ENCODE results near the gene MRC2. TPM values are rescaled to one million over a fixed set of nuclear protein-coding genes. Genes with fewer than 3 reads are reported as not detected.
A peak's percentile ranks its signal among the peaks of the same experiment; 100 is the strongest.

MRC2 gene
- total RNA-seq, 1 donor from 2014 or later, result 30.7 TPM

DNA sequence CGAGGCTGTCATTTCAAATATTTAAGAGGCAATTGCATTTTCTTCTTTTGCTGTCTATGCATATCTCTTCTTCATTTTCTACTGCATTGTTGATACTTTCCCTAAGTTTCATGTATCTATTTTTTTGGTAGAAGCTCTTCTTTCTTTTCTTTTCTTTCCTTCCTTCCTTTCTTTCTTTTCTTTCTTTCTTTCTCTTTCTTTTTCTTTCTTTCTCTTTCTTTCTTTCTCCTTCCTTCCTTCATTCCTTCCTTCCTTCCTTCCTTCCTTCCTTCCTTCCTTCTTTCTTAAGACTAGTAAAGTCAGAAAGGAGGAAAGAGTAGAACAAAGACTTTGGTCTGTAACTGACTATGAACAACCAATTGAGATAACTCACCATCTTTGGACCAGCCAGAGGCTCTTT lies 33.9 kb downstream of the MRC2 start:
- Mint-ChIP-seq H3K9me3 (peaks cover 6% of the 10 kb centered on the region), H3K4me1 (peaks cover 17% of the 10 kb centered on the region), H3K36me3 (ENCODE audit: low read depth) (peaks cover 5% of the 10 kb centered on the region), H3K27ac (ENCODE audit: unreplicated experiment) (peak overlapping the region; percentile 91), H3K27me3 (ENCODE audit: low read depth) (no peaks in the 10 kb centered on the region), H3K4me3 (no peak overlapping the region)
- TF ChIP-seq, protein P1, sequence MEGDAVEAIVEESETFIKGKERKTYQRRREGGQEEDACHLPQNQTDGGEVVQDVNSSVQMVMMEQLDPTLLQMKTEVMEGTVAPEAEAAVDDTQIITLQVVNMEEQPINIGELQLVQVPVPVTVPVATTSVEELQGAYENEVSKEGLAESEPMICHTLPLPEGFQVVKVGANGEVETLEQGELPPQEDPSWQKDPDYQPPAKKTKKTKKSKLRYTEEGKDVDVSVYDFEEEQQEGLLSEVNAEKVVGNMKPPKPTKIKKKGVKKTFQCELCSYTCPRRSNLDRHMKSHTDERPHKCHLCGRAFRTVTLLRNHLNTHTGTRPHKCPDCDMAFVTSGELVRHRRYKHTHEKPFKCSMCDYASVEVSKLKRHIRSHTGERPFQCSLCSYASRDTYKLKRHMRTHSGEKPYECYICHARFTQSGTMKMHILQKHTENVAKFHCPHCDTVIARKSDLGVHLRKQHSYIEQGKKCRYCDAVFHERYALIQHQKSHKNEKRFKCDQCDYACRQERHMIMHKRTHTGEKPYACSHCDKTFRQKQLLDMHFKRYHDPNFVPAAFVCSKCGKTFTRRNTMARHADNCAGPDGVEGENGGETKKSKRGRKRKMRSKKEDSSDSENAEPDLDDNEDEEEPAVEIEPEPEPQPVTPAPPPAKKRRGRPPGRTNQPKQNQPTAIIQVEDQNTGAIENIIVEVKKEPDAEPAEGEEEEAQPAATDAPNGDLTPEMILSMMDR (conservative IDR thresholded peaks at IDR 0.05), result no peak
- no peak for DNase-seq (ENCODE audit: low read depth, low spot score)

DNA sequence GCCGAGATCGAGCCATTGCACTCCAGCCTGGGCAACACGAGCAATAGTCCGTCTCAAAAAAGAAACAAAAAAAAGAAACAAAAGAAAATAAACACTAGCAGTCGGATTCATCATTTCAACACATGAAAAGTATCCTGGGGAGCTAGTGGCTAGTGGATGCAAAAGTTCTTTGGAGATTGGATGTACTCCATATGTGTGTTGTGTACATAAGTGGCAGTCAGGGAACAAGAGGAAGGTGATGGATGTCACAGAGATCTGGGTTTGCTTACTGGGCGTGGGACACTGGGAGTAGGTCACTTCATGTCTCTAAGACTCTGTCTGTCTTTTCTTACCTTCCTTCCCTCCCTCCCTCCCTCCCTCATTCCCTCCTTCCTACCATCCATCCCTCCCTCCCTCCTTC lies 35.4 kb downstream of the MRC2 start:
- peaks cover 5% of the 10 kb centered on the region for H3K4me1 Mint-ChIP-seq
- no peak for DNase-seq (ENCODE audit: low read depth, low spot score)
- H3K27me3 Mint-ChIP-seq (ENCODE audit: low read depth), result no peaks in the 10 kb centered on the region
- no peak overlapping the region for H3K4me3 Mint-ChIP-seq
- no peak overlapping the region for H3K27ac Mint-ChIP-seq (ENCODE audit: unreplicated experiment)
- peaks cover 6% of the 10 kb centered on the region for H3K9me3 Mint-ChIP-seq
- H3K36me3 Mint-ChIP-seq (ENCODE audit: low read depth), result peaks cover 5% of the 10 kb centered on the region
- TF ChIP-seq, protein P1 (conservative IDR thresholded peaks at IDR 0.05), result no peak

DNA sequence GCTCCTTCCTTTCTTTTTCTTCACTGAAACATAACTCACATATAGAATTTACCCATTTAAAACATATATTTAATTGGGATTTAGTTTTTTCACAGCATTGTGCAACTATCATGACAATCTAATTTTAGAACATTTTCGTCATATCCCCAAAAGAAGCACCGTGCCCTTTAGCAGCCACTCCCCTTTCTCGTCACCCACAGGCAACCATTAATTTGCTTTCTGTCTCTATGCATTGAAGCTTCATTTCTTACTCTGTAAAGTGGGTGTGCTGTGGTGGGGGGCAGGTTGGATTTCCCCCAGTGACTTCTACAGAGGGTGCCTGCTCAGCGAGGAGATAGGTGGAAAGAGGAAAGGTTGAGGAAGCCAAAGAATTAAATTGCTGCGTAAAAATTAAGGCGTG lies 35.8 kb downstream of the MRC2 start:
- Mint-ChIP-seq H3K9me3 (peaks cover 6% of the 10 kb centered on the region), H3K27ac (ENCODE audit: unreplicated experiment) (no peak overlapping the region), H3K4me3 (no peak overlapping the region), H3K4me1 (peaks cover under 1% of the 10 kb centered on the region), H3K27me3 (ENCODE audit: low read depth) (no peaks in the 10 kb centered on the region), H3K36me3 (ENCODE audit: low read depth) (peaks cover 5% of the 10 kb centered on the region)
- no peak for DNase-seq (ENCODE audit: low read depth, low spot score)
- TF ChIP-seq, protein P1 (conservative IDR thresholded peaks at IDR 0.05), result no peak

DNA sequence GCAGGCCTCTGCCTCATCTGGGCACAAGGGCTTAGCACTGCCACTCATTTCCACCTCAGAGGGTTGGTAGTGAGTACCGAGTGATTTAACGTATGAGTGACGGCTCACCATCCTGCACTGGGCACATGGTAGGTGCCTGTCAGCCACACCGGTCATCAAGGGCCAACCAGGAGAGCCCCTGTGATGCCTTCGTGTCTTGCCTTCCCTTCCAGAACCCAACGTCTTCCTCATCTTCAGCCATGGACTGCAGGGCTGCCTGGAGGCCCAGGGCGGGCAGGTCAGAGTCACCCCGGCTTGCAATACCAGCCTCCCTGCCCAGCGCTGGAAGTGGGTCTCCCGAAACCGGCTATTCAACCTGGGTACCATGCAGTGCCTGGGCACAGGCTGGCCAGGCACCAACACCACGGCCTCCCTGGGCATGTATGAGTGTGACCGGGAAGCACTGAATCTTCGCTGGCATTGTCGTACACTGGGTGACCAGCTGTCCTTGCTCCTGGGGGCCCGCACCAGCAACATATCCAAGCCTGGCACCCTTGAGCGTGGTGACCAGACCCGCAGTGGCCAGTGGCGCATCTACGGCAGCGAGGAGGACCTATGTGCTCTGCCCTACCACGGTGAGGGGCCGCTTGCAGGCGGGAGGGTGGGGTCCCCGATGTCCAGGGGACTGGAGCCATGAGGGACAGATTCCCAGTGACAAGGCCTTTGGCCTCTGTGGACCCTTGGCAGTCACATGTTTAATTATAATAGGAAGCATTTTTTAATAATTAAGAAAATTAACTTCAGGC lies 37.1 kb downstream of the MRC2 start:
- Mint-ChIP-seq H3K4me1 (no peaks in the 10 kb centered on the region), H3K9me3 (peaks cover 6% of the 10 kb centered on the region), H3K36me3 (ENCODE audit: low read depth) (peaks cover 5% of the 10 kb centered on the region), H3K27me3 (ENCODE audit: low read depth) (no peaks in the 10 kb centered on the region), H3K4me3 (no peak overlapping the region), H3K27ac (ENCODE audit: unreplicated experiment) (no peak overlapping the region)
- TF ChIP-seq, protein P1 (conservative IDR thresholded peaks at IDR 0.05), result no peak
- DNase-seq (ENCODE audit: low read depth, low spot score), result no peak

DNA sequence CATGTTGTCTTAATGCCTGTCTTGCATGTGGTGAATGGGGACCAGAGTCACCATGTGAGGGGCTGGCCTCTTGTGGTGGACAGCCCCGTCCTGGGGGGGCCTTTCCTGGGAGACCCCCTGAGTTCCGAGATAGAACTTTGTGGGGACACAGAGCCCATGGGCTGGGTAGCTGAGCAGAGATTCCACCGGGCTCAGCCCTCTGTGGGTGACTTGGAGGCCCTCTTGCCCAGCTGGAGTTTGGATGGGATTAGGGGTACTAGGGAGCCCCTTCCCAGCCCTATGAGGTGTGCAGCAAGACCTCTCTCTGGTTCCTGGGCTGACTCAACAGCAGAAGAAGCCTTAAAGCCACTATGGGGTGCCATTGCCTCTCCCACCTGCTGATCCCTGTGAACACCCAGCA lies 38.1 kb downstream of the MRC2 start:
- H3K4me1 Mint-ChIP-seq, result no peaks in the 10 kb centered on the region
- peaks cover 5% of the 10 kb centered on the region for H3K36me3 Mint-ChIP-seq (ENCODE audit: low read depth)
- H3K27me3 Mint-ChIP-seq (ENCODE audit: low read depth), result no peaks in the 10 kb centered on the region
- DNase-seq (ENCODE audit: low read depth, low spot score), result no peak
- no peak overlapping the region for H3K27ac Mint-ChIP-seq (ENCODE audit: unreplicated experiment)
- TF ChIP-seq, protein P1 (conservative IDR thresholded peaks at IDR 0.05), result no peak
- no peak overlapping the region for H3K4me3 Mint-ChIP-seq
- H3K9me3 Mint-ChIP-seq, result peaks cover 5% of the 10 kb centered on the region
